Stimulated activated CD8-positive, alpha-beta memory T cell treated with anti-CD3 and anti-CD28 coated beads, Interleukin-7, amount 100 ng/mL, for 48 hours (primary cell): ENCODE results near the gene SNUPN.
"Not testable (repeated sequence)": the region's sequence is repeated elsewhere in the genome, so short reads cannot be mapped to it uniquely, and the experiment has no call there.

ENCODE experiments used
- DNase-seq, 2 donors: peaks; one replicate each; pipeline ENCODE4 v3.0.0-alpha.2; 2020; ENCODE audit warnings: low read depth in 1 of 2; ENCODE audit errors: extremely low read depth in 1 of 2

SNUPN gene

DNA sequence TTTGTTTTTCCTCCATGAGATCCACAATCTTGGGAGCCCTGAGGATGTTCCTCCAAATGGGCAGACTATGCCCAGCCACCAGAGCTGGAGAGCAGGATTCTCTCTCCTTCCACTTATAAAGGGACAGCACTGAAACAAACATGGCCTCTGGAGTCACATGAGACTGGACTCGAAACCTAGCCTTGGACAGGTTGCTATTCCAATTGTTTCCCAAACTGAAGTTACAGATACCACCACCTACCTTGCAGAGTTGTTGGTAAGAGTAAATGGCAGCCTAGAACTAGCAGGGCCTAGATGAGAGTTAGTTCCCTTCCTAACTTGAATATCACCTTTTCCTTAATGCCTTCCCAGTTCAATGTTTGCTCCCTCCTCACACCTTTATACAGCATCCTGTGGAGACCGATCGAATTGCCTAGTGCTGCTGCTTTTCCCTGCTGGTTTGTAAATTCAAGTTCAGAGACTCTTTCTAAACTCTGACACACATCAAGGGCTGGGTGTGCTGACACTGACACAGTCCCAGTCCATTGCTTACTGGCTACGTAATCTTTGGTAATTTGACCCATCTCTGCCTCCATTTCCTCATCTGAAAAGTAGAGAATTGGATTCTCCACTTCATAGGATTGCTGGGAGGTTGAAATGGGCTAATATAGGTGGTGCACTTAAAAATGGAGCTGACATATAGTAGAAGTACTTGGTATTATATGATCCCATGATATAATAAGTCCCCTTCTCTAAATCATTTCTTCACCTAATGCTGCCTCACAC is 11.9 kb upstream of the SNUPN start:
- DNase-seq = no peak

GRCh38 chr15:75636026-75636425 is 10.5 kb upstream of the SNUPN start:
- no peak for DNase-seq

GRCh38 chr15:75633922-75634321 is 8.4 kb upstream of the SNUPN start:
- not testable (repeated sequence) for DNase-seq

DNA sequence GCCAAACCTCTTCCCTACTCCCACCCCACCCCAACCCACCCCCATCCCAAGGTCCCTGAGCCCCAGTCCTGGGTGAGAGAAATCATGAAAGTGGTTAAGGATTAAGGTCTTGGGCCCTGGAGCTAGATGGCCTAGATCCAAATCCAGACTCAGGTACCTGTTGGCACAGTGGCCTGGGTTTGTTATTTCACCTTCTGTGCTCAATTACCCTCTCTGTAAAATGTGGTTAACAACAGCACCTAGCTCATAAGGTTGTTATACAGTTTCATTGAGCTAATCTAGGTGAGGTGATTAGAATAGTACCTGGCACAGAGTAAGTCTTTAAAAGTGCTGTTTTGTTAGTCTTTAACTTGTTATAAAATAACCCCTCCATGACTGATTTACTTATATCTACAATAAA is 6.4 kb upstream of the SNUPN start:
- no peak for DNase-seq

DNA sequence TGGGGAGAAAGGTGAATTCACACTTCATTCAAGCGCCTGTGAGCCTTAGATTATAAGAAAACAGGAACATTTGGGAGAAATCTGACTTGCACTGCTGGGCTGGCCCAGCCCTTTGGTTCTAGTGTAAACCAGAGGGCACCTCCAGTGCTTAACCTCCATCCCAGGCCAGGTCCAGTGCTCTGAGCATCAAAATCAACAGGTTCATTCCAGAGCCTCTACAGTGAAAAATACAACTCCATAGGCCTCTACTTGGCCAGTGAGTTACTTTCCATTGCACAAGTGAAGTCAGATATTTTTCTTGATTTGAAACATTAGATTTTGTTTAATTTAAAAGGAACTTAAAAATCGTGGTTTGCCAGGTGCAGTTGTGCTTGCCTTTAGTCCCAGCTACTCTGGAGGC is 3.0 kb downstream of the SNUPN start:
- no peak for DNase-seq

GRCh38 chr15:75620841-75621391 is 4.6 kb downstream of the SNUPN start:
- no peak for DNase-seq

DNA sequence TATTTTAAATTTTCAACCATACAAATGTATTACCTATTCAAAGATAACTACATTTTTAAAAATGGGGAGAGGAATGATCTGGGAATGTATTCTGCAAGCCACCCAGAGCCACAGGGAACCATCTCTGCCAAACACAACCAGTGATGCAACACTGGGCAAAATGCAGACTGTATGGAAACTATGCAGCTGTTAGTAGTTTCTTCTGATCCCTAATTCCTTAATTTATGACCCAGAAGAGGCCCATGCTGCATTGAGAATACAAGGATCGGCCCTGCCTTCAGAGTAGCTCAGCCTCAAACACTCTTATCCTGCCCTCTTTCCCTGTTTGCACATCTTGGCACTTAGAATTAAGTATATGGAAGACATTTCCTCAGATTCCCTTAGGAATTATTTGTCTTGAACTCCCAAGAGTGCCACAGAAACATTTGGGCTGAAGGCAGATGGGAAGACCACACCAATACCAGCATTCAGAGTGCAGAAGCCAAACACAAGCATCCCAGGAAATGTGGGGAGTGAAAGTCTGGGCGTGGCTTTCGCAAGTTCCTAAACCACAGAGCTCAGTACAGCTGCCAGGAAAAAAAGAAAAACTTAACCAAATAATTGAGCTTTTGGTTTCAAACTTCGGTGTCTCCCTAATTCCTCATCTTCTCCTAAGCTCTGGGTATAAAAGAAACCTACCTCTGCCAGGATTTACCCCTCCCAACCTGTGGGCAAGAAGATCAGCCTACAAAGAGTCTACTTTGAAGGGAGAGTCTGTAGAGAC is 5.3 kb downstream of the SNUPN start:
- DNase-seq = no peak

- DNase-seq = no peak
These were observed 8.8 kb downstream of the SNUPN start for GRCh38 chr15:75616766-75617165.

DNA sequence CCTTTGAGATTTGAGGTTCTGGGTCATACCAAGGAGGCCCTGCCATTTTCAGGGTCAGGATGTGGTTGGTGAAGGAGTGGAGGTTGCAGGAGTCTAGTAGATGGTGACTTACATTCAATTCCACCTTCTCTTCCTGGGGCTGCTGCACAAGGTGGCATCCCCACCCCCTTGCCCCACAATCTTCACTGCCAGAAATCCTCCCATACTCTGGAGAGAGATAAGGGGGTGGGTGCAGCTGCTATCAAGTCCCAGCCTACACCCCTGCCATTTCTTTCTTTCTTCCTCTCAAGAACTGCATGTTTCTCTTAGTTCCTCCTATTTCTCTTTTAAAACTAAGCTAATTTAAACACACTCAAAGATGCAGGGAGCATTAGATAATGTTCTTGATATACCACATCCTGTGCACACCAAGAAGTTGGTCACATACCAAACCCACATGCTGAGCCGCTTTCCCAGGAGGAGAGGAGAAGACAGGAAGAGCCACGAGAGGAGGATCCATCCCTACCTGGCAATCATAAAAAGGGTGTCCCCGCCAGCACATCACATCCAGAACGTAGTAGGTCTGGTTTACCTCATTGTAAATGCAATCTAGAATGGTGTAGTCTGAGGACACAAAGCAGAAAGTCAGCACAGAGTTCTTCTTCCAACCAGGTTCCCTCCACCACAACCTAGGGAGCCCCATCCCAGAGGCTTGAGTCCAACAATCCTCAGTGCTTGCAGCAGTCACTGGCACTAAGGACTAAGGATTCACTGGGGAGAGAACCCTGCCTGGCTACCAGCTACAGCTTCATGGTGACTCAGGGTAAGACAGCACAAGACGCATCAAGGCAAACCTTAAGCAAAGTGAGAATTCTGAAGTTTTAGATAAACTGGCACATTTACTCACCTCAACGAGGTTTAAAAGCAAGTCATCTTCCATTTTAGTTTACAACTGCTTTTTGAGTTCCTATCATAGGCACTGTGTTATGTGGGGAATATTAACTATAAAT is 18.5 kb downstream of the SNUPN start:
- DNase-seq = no peak

DNA sequence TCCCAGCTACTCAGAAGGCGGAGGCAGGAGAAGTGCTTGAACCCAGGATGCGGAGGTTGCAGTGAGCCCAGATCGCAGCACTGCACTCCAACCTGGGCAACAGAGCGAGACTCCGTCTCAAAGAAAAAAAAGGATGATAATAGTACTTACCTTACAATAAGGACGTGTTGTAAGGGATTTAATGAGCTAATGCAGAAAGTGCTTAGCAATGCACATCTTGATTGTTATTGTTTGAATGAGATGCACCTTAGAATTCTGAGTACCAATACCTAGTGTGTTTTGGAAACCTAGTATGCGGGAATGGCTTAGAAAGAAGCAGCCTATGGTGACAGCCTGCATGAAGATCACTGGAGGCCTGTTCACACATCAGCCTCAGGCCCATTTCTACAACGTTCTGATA is 19.5 kb downstream of the SNUPN start:
- DNase-seq = no peak

GRCh38 chr15:75599401-75599800 is 26.1 kb downstream of the SNUPN start:
- no peak for DNase-seq

GRCh38 chr15:75598361-75598760 is 27.2 kb downstream of the SNUPN start:
- no peak for DNase-seq

DNA sequence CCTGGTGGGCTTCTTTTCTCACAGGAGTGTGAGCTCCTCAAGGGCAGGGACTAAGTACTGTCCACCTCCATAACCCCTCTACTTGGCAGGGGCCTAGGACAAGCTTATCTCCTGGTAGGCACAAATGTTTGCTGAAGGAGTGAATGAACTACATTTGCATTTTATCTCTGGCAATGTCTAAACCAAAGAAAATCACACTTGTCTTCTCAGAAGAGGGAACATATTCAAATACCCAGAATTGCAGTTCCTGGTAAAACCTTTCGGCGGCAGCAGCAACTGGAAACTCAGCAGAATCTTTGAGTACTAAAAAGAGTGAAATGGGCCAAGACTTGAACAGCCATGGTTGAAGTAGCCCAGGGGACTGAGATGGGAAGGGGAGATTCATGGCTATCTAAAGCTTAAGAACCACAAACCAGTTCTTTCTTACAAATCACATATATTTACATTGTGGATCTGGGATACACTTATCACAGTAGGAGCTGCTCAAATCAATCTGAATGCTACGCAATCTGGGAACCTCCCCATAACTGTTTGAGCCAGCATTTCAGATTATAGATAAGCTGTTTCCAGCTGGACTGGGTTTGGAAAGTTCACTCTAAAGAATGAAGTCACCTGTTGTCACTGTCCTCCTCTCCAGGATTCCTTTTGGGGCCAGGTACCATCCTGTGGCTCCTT is 27.7 kb downstream of the SNUPN start:
- DNase-seq = no peak

GRCh38 chr15:75596703-75597345 is 28.7 kb downstream of the SNUPN start:
- no peak for DNase-seq

DNA sequence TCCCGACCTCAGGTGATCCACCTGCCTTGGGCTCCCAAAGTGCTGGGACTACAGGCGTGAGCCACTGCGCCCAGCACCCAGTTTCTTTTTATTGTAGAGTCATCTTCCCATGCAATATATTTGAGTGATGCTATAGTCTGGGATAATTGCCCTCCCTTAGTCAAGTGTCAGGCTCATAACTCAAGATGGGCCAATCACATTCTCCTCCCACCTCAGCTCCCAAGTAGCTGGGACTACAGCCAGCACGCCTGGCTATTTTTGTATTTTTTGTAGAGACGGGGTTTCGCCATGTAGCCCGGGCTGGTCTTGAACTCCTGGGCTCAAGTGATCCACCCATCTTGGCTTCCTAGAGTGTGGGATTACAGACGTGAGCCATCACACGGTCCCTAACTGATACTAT is 31.2 kb downstream of the SNUPN start:
- no peak for DNase-seq

DNA sequence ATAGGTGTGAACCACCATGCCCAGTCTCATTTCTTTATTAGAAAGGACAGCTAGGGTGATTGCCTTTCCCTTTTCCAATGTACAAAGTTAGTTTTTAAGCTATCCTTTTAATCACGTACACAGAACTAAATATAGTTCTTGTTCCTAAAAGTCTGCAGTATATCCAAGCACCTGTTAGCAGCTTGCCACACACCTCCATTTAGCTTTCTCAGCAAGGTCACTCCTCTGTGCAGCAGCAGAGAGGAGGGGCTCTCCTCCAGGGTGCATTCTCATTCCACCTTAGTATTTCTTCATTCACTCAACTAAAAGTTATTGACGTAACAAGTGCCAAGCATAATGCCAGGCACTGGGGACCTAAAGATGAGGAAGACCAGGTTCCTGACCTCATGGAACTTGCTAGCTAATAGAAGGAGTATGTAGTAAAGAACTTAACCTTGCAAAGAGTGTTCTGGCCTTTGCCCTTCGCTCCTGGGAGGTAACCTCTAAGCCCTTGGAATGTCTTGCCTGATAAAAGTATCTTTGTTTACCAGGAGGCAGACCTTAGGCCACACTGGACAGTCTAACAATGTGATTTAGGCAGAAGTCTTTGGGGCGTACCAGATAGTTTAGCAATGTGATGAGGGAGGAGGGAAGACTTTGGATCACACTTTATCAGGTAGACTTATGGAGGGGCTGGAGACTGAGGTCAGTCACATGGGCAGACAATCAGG is 33.7 kb downstream of the SNUPN start:
- DNase-seq = no peak

DNA sequence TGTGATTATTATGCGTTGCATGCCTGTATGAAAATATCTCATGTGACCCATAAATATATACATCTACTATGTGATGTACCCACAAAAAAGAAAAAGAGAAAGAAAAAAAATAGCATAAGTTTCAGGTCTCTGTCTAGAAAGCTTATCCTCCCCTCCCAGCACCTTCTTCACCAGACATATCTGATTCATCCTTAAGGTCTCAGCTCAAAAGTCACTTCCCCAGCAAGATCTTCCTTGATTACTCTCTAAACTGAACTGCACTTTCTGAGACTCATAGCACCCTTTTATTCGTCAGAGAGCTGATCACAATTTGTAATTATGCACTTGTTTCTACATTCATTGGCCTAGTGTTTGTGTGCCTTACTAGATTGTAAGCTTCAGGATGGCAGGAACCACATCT is 35.3 kb downstream of the SNUPN start:
- DNase-seq = no peak

DNA sequence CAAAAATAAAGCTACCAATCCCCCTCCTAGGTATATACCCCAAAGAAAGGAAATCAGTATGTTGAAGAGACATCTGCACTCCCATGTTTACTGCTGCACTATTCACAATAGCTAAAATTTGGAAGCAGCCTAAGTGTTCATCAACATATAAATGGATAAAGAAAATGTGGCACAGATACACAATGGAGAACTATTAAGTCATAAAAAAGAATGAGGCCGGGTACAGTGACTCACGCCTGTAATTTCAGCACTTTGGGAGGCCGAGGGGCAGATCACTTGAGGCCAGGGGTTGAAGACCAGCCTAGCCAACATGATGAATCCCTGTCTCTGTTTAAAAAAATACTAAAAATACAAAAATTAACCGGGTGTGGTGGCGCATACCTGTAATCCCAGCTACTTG is 36.5 kb downstream of the SNUPN start:
- DNase-seq = no peak

DNA sequence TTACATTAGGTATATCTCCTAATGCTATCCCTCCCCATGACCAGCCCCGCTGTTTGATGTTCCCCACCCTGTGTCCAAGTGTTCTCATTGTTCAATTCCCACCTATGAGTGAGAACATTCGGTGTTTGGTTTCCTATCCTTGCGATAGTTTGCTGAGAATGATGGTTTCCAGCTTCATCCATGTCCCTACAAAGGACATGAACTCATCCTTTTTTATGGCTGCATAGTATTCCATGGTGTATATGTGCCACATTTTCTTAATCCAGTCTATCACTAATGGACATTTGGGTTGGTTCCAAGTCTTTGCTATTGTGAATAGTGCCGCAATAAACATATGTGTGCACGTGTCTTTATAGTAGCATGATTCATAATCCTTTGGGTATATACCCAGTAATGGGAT is 39.1 kb downstream of the SNUPN start:
- DNase-seq = not testable (repeated sequence)
